SKM-1 treated with dmso at 0.1 percent for 144 hours (cell line): ENCODE data around the gene ENO1.

ENCODE experiments used
- DNase-seq: peaks from one replicate; lab custom pipeline; 2025; ENCODE audit not compliant: unreplicated experiment; lab: John Stamatoyannopoulos, UW

ENO1 gene

GRCh38 chr1:8871965-8872399 lies 6.5 kb downstream of the ENO1 start:
- no peak for DNase-seq

- DNase-seq: no peak
Observed at GRCh38 chr1:8871539-8871935, 6.9 kb downstream of the ENO1 start.

GRCh38 chr1:8870616-8871538 lies 7.6 kb downstream of the ENO1 start:
- DNase-seq: no peak

- no peak for DNase-seq
Observed at GRCh38 chr1:8870103-8870502, 8.4 kb downstream of the ENO1 start.

- DNase-seq: no peak
Observed at GRCh38 chr1:8867878-8868567, 10.5 kb downstream of the ENO1 start.

GRCh38 chr1:8866792-8867415 lies 11.6 kb downstream of the ENO1 start:
- no peak for DNase-seq

- no peak for DNase-seq
Observed at GRCh38 chr1:8866173-8866791, 12.2 kb downstream of the ENO1 start.

GRCh38 chr1:8864713-8865344 lies 13.7 kb downstream of the ENO1 start:
- no peak for DNase-seq

- DNase-seq: no peak
Observed at GRCh38 chr1:8863794-8864233, 14.7 kb downstream of the ENO1 start.

- no peak for DNase-seq
Observed at GRCh38 chr1:8863138-8863537, 15.3 kb downstream of the ENO1 start.

GRCh38 chr1:8862528-8862927 lies 16.0 kb downstream of the ENO1 start:
- DNase-seq: no peak

- no peak for DNase-seq
Observed at GRCh38 chr1:8860738-8861516, 17.6 kb downstream of the ENO1 start.

GRCh38 chr1:8858888-8859706 lies 19.4 kb downstream of the ENO1 start:
- DNase-seq: peak; percentile 38

GRCh38 chr1:8858112-8858668 lies 20.3 kb downstream of the ENO1 start:
- peak; percentile 86 for DNase-seq

- DNase-seq: no peak
Observed at GRCh38 chr1:8856689-8857412, 21.6 kb downstream of the ENO1 start.

GRCh38 chr1:8854240-8854639 lies 24.2 kb downstream of the ENO1 start:
- no peak for DNase-seq

GRCh38 chr1:8851060-8851459 lies 27.4 kb downstream of the ENO1 start:
- DNase-seq: no peak
